ENCODE measurements around the gene XAGE1A. TPM values are rescaled to one million over a fixed set of nuclear protein-coding genes. Genes with fewer than 3 reads are reported as not detected.
"Not testable (repeated sequence)": the region's sequence is repeated elsewhere in the genome, so short reads cannot be mapped to it uniquely, and the experiment has no call there.

Gene XAGE1A
- total RNA-seq (not detected), polyA plus RNA-seq (ENCODE audit: insufficient read depth in 1 of 8, insufficient read length in 8 of 8, low replicate concordance in 1 of 8) (under 1 TPM in 1 of 8 donors, not detected in 7; 0.81 TPM)
- long read RNA-seq, donor 1, result 0 reads
- long read RNA-seq, donor 2, result 0 reads
- long read RNA-seq, donor 3, result 0 reads
- long read RNA-seq, donor 4, result 0 reads
- long read RNA-seq, donor 5, result 0 reads
- long read RNA-seq, donor 6, result 0 reads
- long read RNA-seq, donor 7, result 0 reads
- long read RNA-seq, donor 8, result 0 reads
- long read RNA-seq, donor 9, partial matches to known transcripts, result 0 of 1 reads
- long read RNA-seq, donor 9, other reads (novel, unspliced or antisense), result 0 of 1 reads
- long read RNA-seq, donor 10, result 0 reads
- long read RNA-seq, donor 11, result 0 reads

- not testable (repeated sequence) for H3K36me3 ChIP-seq (ENCODE audit: control insufficient read depth, insufficient read depth, low read length); DNase-seq; H3K4me1 ChIP-seq (ENCODE audit: control insufficient read depth, insufficient read depth, low read length); H3K4me3 ChIP-seq (ENCODE audit: low read length); H3K27me3 ChIP-seq (ENCODE audit: control insufficient read depth, insufficient read depth, low read length); H3K9me3 ChIP-seq (replicated peaks; ENCODE audit: control insufficient read depth, low read depth, low read length); H3K27ac ChIP-seq (ENCODE audit: low read length)
- WGBS (ENCODE audit: insufficient coverage), result no CpG with 5 or more reads among the region's 41 CpGs
Measured at GRCh38 chrX:52495545-52496418, at the start of gene XAGE1A. XAGE1A (plus strand) TSS chrX:52495808; CDS start chrX:52497362, 1,554 bp downstream.

- H3K27ac ChIP-seq (ENCODE audit: low read length); H3K4me3 ChIP-seq (ENCODE audit: low read length): not testable (repeated sequence)
- WGBS (ENCODE audit: insufficient coverage), result 61% methylated on average over 2 of the region's 3 CpGs
Measured at GRCh38 chrX:52452031-52452430, 43.6 kb upstream of the XAGE1A start.

GRCh38 chrX:52471301-52471700 is 24.3 kb upstream of the XAGE1A start:
- DNase-seq; H3K4me1 ChIP-seq (ENCODE audit: control insufficient read depth, insufficient read depth, low read length): not testable (repeated sequence)
- no CpG with 5 or more reads among the region's 1 CpG for WGBS (ENCODE audit: insufficient coverage)

More at GRCh38 chrX:52452031-52452430, 43.6 kb upstream of the XAGE1A start:
- DNase-seq; H3K9me3 ChIP-seq (replicated peaks; ENCODE audit: control insufficient read depth, low read depth, low read length); H3K36me3 ChIP-seq (ENCODE audit: control insufficient read depth, insufficient read depth, low read length); H3K27me3 ChIP-seq (ENCODE audit: control insufficient read depth, insufficient read depth, low read length); H3K4me1 ChIP-seq (ENCODE audit: control insufficient read depth, insufficient read depth, low read length): not testable (repeated sequence)

GRCh38 chrX:52496419-52496772 is 788 bp downstream of the XAGE1A start:
- H3K4me3 ChIP-seq (ENCODE audit: low read length); H3K36me3 ChIP-seq (ENCODE audit: control insufficient read depth, insufficient read depth, low read length); H3K4me1 ChIP-seq (ENCODE audit: control insufficient read depth, insufficient read depth, low read length); H3K27ac ChIP-seq (ENCODE audit: low read length); H3K9me3 ChIP-seq (replicated peaks; ENCODE audit: control insufficient read depth, low read depth, low read length); DNase-seq; H3K27me3 ChIP-seq (ENCODE audit: control insufficient read depth, insufficient read depth, low read length): not testable (repeated sequence)
- WGBS (ENCODE audit: insufficient coverage), result no CpG with 5 or more reads among the region's 5 CpGs

More at GRCh38 chrX:52471301-52471700, 24.3 kb upstream of the XAGE1A start:
- H3K9me3 ChIP-seq (replicated peaks; ENCODE audit: control insufficient read depth, low read depth, low read length); H3K4me3 ChIP-seq (ENCODE audit: low read length); H3K36me3 ChIP-seq (ENCODE audit: control insufficient read depth, insufficient read depth, low read length); H3K27ac ChIP-seq (ENCODE audit: low read length): not testable (repeated sequence)
- H3K27me3 ChIP-seq (ENCODE audit: control insufficient read depth, insufficient read depth, low read length), result peaks cover 11% of the 10 kb centered on the region

GRCh38 chrX:52501362-52501761 is 5.8 kb downstream of the XAGE1A start:
- H3K27me3 ChIP-seq (ENCODE audit: control insufficient read depth, insufficient read depth, low read length), result peaks cover 17% of the 10 kb centered on the region
- H3K27ac ChIP-seq (ENCODE audit: low read length); H3K9me3 ChIP-seq (replicated peaks; ENCODE audit: control insufficient read depth, low read depth, low read length); DNase-seq; H3K4me1 ChIP-seq (ENCODE audit: control insufficient read depth, insufficient read depth, low read length); H3K36me3 ChIP-seq (ENCODE audit: control insufficient read depth, insufficient read depth, low read length); H3K4me3 ChIP-seq (ENCODE audit: low read length): not testable (repeated sequence)
- no CpG with 5 or more reads among the region's 6 CpGs for WGBS (ENCODE audit: insufficient coverage)

GRCh38 chrX:52504551-52504950 is 8.9 kb downstream of the XAGE1A start:
- H3K27ac ChIP-seq (ENCODE audit: low read length), result no peak overlapping the region
- H3K27me3 ChIP-seq (ENCODE audit: control insufficient read depth, insufficient read depth, low read length), result peaks cover 23% of the 10 kb centered on the region
- no peaks in the 10 kb centered on the region for H3K4me1 ChIP-seq (ENCODE audit: control insufficient read depth, insufficient read depth, low read length)
- 100% methylated on average over 1 of the region's 4 CpGs for WGBS (ENCODE audit: insufficient coverage)
- no peaks in the 10 kb centered on the region for H3K9me3 ChIP-seq (replicated peaks; ENCODE audit: control insufficient read depth, low read depth, low read length)
- H3K36me3 ChIP-seq (ENCODE audit: control insufficient read depth, insufficient read depth, low read length), result no peaks in the 10 kb centered on the region
- no peak for DNase-seq
- no peak overlapping the region for H3K4me3 ChIP-seq (ENCODE audit: low read length)

- Histone ChIP-seq H3K9me3 (replicated peaks; ENCODE audit: control insufficient read depth, low read depth, low read length) (no peaks in the 10 kb centered on the region), H3K27me3 (ENCODE audit: control insufficient read depth, insufficient read depth, low read length) (peaks cover 28% of the 10 kb centered on the region), H3K4me3 (ENCODE audit: low read length) (no peak overlapping the region), H3K27ac (ENCODE audit: low read length) (no peak overlapping the region), H3K4me1 (ENCODE audit: control insufficient read depth, insufficient read depth, low read length) (no peaks in the 10 kb centered on the region), H3K36me3 (ENCODE audit: control insufficient read depth, insufficient read depth, low read length) (no peaks in the 10 kb centered on the region)
- DNase-seq, result no peak
- 60% methylated on average over 1 of the region's 3 CpGs for WGBS (ENCODE audit: insufficient coverage)
Measured at GRCh38 chrX:52507331-52507730, 11.7 kb downstream of the XAGE1A start.

- Histone ChIP-seq H3K4me3 (ENCODE audit: low read length) (no peak overlapping the region), H3K9me3 (replicated peaks; ENCODE audit: control insufficient read depth, low read depth, low read length) (no peaks in the 10 kb centered on the region), H3K27me3 (ENCODE audit: control insufficient read depth, insufficient read depth, low read length) (peaks cover 18% of the 10 kb centered on the region), H3K27ac (ENCODE audit: low read length) (no peak overlapping the region), H3K36me3 (ENCODE audit: control insufficient read depth, insufficient read depth, low read length) (no peaks in the 10 kb centered on the region), H3K4me1 (ENCODE audit: control insufficient read depth, insufficient read depth, low read length) (no peaks in the 10 kb centered on the region)
- WGBS (ENCODE audit: insufficient coverage), result 76% methylated on average over 6 of the region's 6 CpGs
- DNase-seq, result no peak
Measured at GRCh38 chrX:52509916-52510315, 14.3 kb downstream of the XAGE1A start.

- not testable (repeated sequence) for H3K36me3 ChIP-seq (ENCODE audit: control insufficient read depth, insufficient read depth, low read length); H3K9me3 ChIP-seq (replicated peaks; ENCODE audit: control insufficient read depth, low read depth, low read length); H3K4me3 ChIP-seq (ENCODE audit: low read length); H3K4me1 ChIP-seq (ENCODE audit: control insufficient read depth, insufficient read depth, low read length); H3K27ac ChIP-seq (ENCODE audit: low read length); DNase-seq
- peaks cover 14% of the 10 kb centered on the region for H3K27me3 ChIP-seq (ENCODE audit: control insufficient read depth, insufficient read depth, low read length)
- no CpG with 5 or more reads among the region's 6 CpGs for WGBS (ENCODE audit: insufficient coverage)
Measured at GRCh38 chrX:52511126-52511525, 15.5 kb downstream of the XAGE1A start.
